HCT116 (cell line): ENCODE results near the gene NEK6. TPM values are rescaled to one million over a fixed set of nuclear protein-coding genes. Genes with fewer than 3 reads are reported as not detected.

ENCODE experiments used
- ATAC-seq: fragments of 200-7000 bp; cut with Tn5 transposase; 2 replicates; pipeline ENCODE4 v1.9.1; 2020; ENCODE audit warnings: mild to moderate bottlenecking, moderate library complexity
- BruUV-seq: library from RNA; stranded (reverse); fragments of 400-500 nt; replicated peaks from 2 replicates; lab custom pipeline; 2021; lab: Mats Ljungman, UMichigan
- CTCF ChIA-PET: fragments of 300-600 bp; sonication (Branson Sonifier 250); formaldehyde crosslinking; loops from one replicate; lab custom pipeline; 2021; ENCODE audit warnings: antibody characterized with exemption; lab: Charles Lee
- POLR2A ChIA-PET: fragments of 300-600, 350-600 bp; sonication (Branson Sonifier 250); formaldehyde crosslinking; loops from one replicate; lab custom pipeline; 2021; ENCODE audit warnings: antibody characterized with exemption; lab: Charles Lee
- RAD21 ChIA-PET, 2 experiments: fragments of 300-600 bp; sonication (Branson Sonifier 250); formaldehyde crosslinking; loops; one replicate each; lab custom pipeline; 2023; ENCODE audit warnings: low total read pairs in 2 of 2; ENCODE audit not compliant: uncharacterized antibody in 2 of 2, unreplicated experiment in 2 of 2, low non-redundant PET in 1 of 2; lab: Charles Lee
- DNase-seq: peaks from one replicate; pipeline ENCODE4 v3.0.0-alpha.2; 2010; ENCODE audit warnings: low read depth, low spot score
- H2AFZ ChIP-seq: fragments of 200-600 bp; shearing (Covaris generic), sonication (generic); 2 replicates; pipeline ENCODE4 v1.6.1; 2017; ENCODE audit warnings: low read depth, mixed run types, mixed read lengths, antibody characterized with exemption, low read length; ENCODE audit not compliant: poor library complexity, severe bottlenecking
- H3K27ac ChIP-seq: 2 replicates; pipeline ENCODE4 v1.5.1; 2012; ENCODE audit warnings: low read depth, low read length
- H3K27me3 ChIP-seq: fragments of 200-600 bp; sonication (generic); 2 replicates; pipeline ENCODE4 v1.6.1; 2016; ENCODE audit warnings: mixed run types, low read length, mixed read lengths; ENCODE audit not compliant: insufficient read depth
- H3K36me3 ChIP-seq, 2 experiments: fragments of 200-500 bp in 1 of 2; fragments of 200-600 bp in 1 of 2; sonication (Bioruptor generic) in 1 of 2; sonication (generic) in 1 of 2; 2 replicates each; pipeline versions ENCODE4 v1.5.1 to v1.6.1; 2014 to 2016; ENCODE audit warnings: low read length in 2 of 2, inconsistent platforms in 1 of 2, mixed read lengths in 1 of 2, mixed run types in 1 of 2; ENCODE audit not compliant: insufficient read depth in 2 of 2, control insufficient read depth in 1 of 2
- H3K4me1 ChIP-seq, 2 experiments: fragments of 200-600 bp in 1 of 2; sonication (generic) in 1 of 2; 2 replicates each; pipeline versions ENCODE4 v1.5.1 to v1.6.1; 2012 to 2017; ENCODE audit warnings: low read length in 2 of 2, inconsistent platforms in 1 of 2, mild to moderate bottlenecking in 1 of 2, mixed read lengths in 1 of 2, mixed run types in 1 of 2, moderate library complexity in 1 of 2; ENCODE audit not compliant: insufficient read depth in 2 of 2, control insufficient read depth in 1 of 2
- H3K4me2 ChIP-seq: fragments of 200-600 bp; sonication (generic); 2 replicates; pipeline ENCODE4 v1.6.1; 2017; ENCODE audit warnings: mixed run types, low read length, mixed read lengths
- H3K4me3 ChIP-seq, 2 experiments: fragments of 200-600 bp in 1 of 2; sonication (generic) in 1 of 2; replicated peaks in 1 of 2; 2 replicates each; pipeline ENCODE4 v1.5.1; 2011 to 2016; ENCODE audit warnings: low read length in 2 of 2, control low read depth in 1 of 2, low read depth in 1 of 2, mild to moderate bottlenecking in 1 of 2, mixed read lengths in 1 of 2, mixed run types in 1 of 2
- H3K79me2 ChIP-seq: fragments of 200-600 bp; sonication (generic); 2 replicates; pipeline ENCODE4 v1.6.1; 2017; ENCODE audit warnings: mild to moderate bottlenecking, mixed run types, low read length, moderate library complexity, mixed read lengths; ENCODE audit not compliant: insufficient read depth
- H3K9ac ChIP-seq: fragments of 200-600 bp; sonication (generic); 2 replicates; pipeline ENCODE4 v1.6.1; 2016; ENCODE audit warnings: low read length, mixed read lengths
- H3K9me2 ChIP-seq: fragments of 200-600 bp; sonication (generic), shearing (Covaris generic); 2 replicates; pipeline ENCODE4 v1.6.1; 2017; ENCODE audit warnings: mixed run types, mild to moderate bottlenecking, moderate library complexity; ENCODE audit not compliant: insufficient read depth
- H3K9me3 ChIP-seq, 2 experiments: fragments of 200-500 bp in 1 of 2; fragments of 200-600 bp in 1 of 2; sonication (Bioruptor generic) in 1 of 2; sonication (generic) in 1 of 2; 2 replicates each; pipeline ENCODE4 v1.6.1; 2014 to 2017; ENCODE audit warnings: low read length in 2 of 2, mixed read lengths in 2 of 2, inconsistent platforms in 1 of 2, low read depth in 1 of 2, mild to moderate bottlenecking in 1 of 2, mixed run types in 1 of 2, moderate library complexity in 1 of 2; ENCODE audit not compliant: control insufficient read depth in 1 of 2, insufficient read depth in 1 of 2
- H4K20me1 ChIP-seq: fragments of 200-600 bp; sonication (generic), shearing (Covaris generic); 2 replicates; pipeline ENCODE4 v1.6.1; 2017; ENCODE audit warnings: mixed run types, mild to moderate bottlenecking, moderate library complexity; ENCODE audit not compliant: insufficient read depth
- CBX3 ChIP-seq: IDR thresholded peaks from 2 replicates; pipeline ENCODE4 v1.6.1; 2012; ENCODE audit warnings: low read depth
- ELF1 ChIP-seq: IDR thresholded peaks from 2 replicates; pipeline ENCODE4 v1.6.1; 2012; ENCODE audit warnings: low read depth, borderline replicate concordance
- EZH2 ChIP-seq: fragments of 200-600 bp; sonication (generic); IDR thresholded peaks from 2 replicates; pipeline ENCODE4 v1.6.1; 2017; ENCODE audit warnings: antibody characterized with exemption, mixed run types
- EZH2phosphoT487 ChIP-seq: fragments of 200-600 bp; IDR thresholded peaks from 2 replicates; pipeline ENCODE4 v1.6.1; 2018; ENCODE audit warnings: antibody characterized with exemption, borderline replicate concordance
- FOSL1 ChIP-seq: IDR thresholded peaks from 2 replicates; pipeline ENCODE4 v1.6.1; 2012; ENCODE audit warnings: low read depth
- JUND ChIP-seq: IDR thresholded peaks from 2 replicates; pipeline ENCODE4 v1.6.1; 2012
- POLR2AphosphoS5 ChIP-seq: IDR thresholded peaks from 2 replicates; pipeline ENCODE4 v1.6.1; 2011; ENCODE audit warnings: mild to moderate bottlenecking, low read depth, low read length, moderate library complexity
- RAD21 ChIP-seq: IDR thresholded peaks from 2 replicates; pipeline ENCODE4 v1.6.1; 2012; ENCODE audit warnings: low read depth, mild to moderate bottlenecking
- SP1 ChIP-seq: IDR thresholded peaks from 2 replicates; pipeline ENCODE4 v1.6.1; 2012; ENCODE audit warnings: low read depth
- ZFX ChIP-seq: fragments of 450-650 bp; IDR thresholded peaks from 2 replicates; pipeline ENCODE4 v1.6.1; 2017
- intact Hi-C: fragments of 100-400 bp; cut with micrococcal nuclease; formaldehyde crosslinking; loops from 2 replicates; pipeline ENCODE4 v1.10.0; 2022
- total RNA-seq: library from RNA; stranded (reverse); gene quantifications from one replicate; pipeline ENCODE4 v1.2.1, GENCODE V29; 2021; ENCODE audit not compliant: unreplicated experiment
- TF ChIP-seq, protein P1 (sequence below), 3 experiments: fragments of 200-600 bp in 1 of 3; sonication (generic) in 1 of 3; IDR thresholded peaks in 2 of 3; conservative IDR thresholded peaks in 1 of 3; 2 replicates each; pipeline ENCODE4 v1.5.1; 2012 to 2017; ENCODE audit warnings: low read depth in 2 of 3, low read length in 2 of 3, antibody characterized with exemption in 1 of 3, borderline replicate concordance in 1 of 3, control low read depth in 1 of 3, mild to moderate bottlenecking in 1 of 3, mixed read lengths in 1 of 3, mixed run types in 1 of 3, moderate library complexity in 1 of 3; ENCODE audit not compliant: insufficient read depth in 1 of 3
- TF ChIP-seq, protein P2 (sequence below): IDR thresholded peaks from 2 replicates; pipeline ENCODE4 v1.6.1; 2012
- TF ChIP-seq, protein P3 (sequence below): IDR thresholded peaks from 2 replicates; pipeline ENCODE4 v1.6.1; 2011; ENCODE audit warnings: mild to moderate bottlenecking, low read length, moderate library complexity; ENCODE audit not compliant: insufficient replicate concordance; ENCODE audit errors: extremely low read depth

The NEK6 gene
- total RNA-seq, 1 experiment from 2014 or later: 40.8 TPM

DNA sequence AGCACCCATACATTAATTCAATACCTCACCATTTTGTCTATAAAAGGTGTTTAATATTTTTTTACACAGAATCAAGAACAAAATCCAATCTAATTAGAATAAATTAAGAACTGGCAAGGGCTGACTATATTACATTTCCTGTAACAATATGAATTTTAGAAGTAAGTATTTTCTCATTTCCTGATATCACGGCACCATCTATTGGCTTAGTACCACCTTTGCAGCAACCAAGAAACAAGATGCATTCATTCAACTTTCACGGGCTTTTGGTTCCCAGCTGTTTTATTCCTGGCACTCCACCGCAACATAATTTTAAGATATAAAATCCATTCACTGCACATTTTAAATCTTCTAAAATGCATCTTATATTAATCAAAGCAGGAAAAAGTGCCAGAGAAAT lies 136.8 kb downstream of the NEK6 start:
- no peaks in the 10 kb centered on the region for H3K9me2 ChIP-seq
- ATAC-seq: no peak
- CTCF ChIA-PET: interaction anchor here (0.9 to 1.5 kb wide), 3 partner anchors 8 to 222 kb away, joined by 3 to 4 read pairs (median 3); no protein-coding TSS in a partner anchor
- H3K9me3 ChIP-seq: no peaks in the 10 kb centered on the region
- no peak for DNase-seq
- no peak overlapping the region for H2AFZ ChIP-seq
- intact Hi-C loops: loop anchor here (2.0 kb wide), 1 partner anchor 268 kb away; no protein-coding TSS in a partner anchor
- H3K27ac ChIP-seq: no peak overlapping the region
- POLR2A ChIA-PET: no interaction called here
- peaks cover 2 to 37% of the 10 kb centered on the region in 2 experiments; a peak in 2 of 4 replicates for H3K4me1 ChIP-seq
- H3K27me3 ChIP-seq: no peaks in the 10 kb centered on the region
- H3K36me3 ChIP-seq: peaks cover 0 to 10% of the 10 kb centered on the region in 2 experiments; a peak in 1 of 4 replicates
- TF ChIP-seq, protein P1, sequence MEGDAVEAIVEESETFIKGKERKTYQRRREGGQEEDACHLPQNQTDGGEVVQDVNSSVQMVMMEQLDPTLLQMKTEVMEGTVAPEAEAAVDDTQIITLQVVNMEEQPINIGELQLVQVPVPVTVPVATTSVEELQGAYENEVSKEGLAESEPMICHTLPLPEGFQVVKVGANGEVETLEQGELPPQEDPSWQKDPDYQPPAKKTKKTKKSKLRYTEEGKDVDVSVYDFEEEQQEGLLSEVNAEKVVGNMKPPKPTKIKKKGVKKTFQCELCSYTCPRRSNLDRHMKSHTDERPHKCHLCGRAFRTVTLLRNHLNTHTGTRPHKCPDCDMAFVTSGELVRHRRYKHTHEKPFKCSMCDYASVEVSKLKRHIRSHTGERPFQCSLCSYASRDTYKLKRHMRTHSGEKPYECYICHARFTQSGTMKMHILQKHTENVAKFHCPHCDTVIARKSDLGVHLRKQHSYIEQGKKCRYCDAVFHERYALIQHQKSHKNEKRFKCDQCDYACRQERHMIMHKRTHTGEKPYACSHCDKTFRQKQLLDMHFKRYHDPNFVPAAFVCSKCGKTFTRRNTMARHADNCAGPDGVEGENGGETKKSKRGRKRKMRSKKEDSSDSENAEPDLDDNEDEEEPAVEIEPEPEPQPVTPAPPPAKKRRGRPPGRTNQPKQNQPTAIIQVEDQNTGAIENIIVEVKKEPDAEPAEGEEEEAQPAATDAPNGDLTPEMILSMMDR (IDR thresholded peaks at IDR 0.05 in 2 of 3, conservative IDR thresholded peaks at IDR 0.05 in 1 of 3; ENCODE audit: borderline replicate concordance in 1 of 3, insufficient read depth in 1 of 3, low read depth in 2 of 3, low read length in 2 of 3): peak; percentile 4 to 19 (median 12); a peak in 1 of 6 replicates
- TF ChIP-seq RAD21: peak; percentile 46
- TF ChIP-seq, protein P2, sequence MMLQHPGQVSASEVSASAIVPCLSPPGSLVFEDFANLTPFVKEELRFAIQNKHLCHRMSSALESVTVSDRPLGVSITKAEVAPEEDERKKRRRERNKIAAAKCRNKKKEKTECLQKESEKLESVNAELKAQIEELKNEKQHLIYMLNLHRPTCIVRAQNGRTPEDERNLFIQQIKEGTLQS: no peak
- H3K9ac ChIP-seq: no peak overlapping the region
- RAD21 ChIA-PET: no interaction called here
- no peak overlapping the region for H3K4me2 ChIP-seq
- H3K4me3 ChIP-seq: no peak overlapping the region
- no TSS peak for BruUV-seq
- peaks cover 100% of the 10 kb centered on the region for H3K79me2 ChIP-seq
- peaks cover 50% of the 10 kb centered on the region; the same call in 1 of the 2 replicates for H4K20me1 ChIP-seq

DNA sequence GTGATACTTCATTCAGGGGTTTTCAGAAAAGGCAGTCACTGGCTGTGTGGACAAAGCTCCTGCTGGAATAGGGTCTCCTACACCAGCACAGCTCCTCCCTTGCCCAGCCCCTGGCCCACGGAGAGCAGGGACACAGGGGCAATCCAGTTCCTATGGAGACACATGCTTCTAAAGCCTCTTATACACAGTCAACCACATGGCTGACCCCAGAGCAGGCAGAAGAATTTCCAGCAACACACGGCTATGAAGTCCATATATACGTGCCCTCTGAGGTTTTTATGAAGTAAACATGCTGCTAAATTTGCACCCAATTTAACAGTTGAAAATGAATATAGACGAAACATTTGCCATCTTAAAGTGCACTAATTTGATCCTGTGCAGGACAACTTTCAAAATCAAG lies 138.1 kb downstream of the NEK6 start:
- no peaks in the 10 kb centered on the region for H3K9me2 ChIP-seq
- CTCF ChIA-PET: no interaction called here
- RAD21 ChIA-PET: no interaction called here
- no peak overlapping the region for H3K4me2 ChIP-seq
- POLR2A ChIA-PET: no interaction called here
- H2AFZ ChIP-seq: no peak overlapping the region
- H3K27ac ChIP-seq: no peak overlapping the region
- BruUV-seq: no TSS peak
- no peaks in the 10 kb centered on the region for H3K9me3 ChIP-seq
- no peaks in the 10 kb centered on the region for H3K27me3 ChIP-seq
- ATAC-seq: no peak
- intact Hi-C loops: loop anchor here (2.0 kb wide), 1 partner anchor 269 kb away; no protein-coding TSS in a partner anchor
- H3K9ac ChIP-seq: no peak overlapping the region
- peaks cover 1 to 33% of the 10 kb centered on the region in 2 experiments; a peak in 2 of 4 replicates for H3K4me1 ChIP-seq
- peaks cover 100% of the 10 kb centered on the region for H3K79me2 ChIP-seq
- peaks cover 1 to 19% of the 10 kb centered on the region in 2 experiments; a peak in 2 of 4 replicates for H3K36me3 ChIP-seq
- DNase-seq: no peak
- peaks cover 38% of the 10 kb centered on the region; the same call in 1 of the 2 replicates for H4K20me1 ChIP-seq
- no peak overlapping the region for H3K4me3 ChIP-seq
- TF ChIP-seq FOSL1 (no peak), ELF1 (no peak), JUND (no peak), CBX3 (no peak), SP1 (no peak), EZH2phosphoT487 (no peak), RAD21 (no peak), ZFX (no peak), POLR2AphosphoS5 (no peak), EZH2 (no peak)
- TF ChIP-seq, protein P3, sequence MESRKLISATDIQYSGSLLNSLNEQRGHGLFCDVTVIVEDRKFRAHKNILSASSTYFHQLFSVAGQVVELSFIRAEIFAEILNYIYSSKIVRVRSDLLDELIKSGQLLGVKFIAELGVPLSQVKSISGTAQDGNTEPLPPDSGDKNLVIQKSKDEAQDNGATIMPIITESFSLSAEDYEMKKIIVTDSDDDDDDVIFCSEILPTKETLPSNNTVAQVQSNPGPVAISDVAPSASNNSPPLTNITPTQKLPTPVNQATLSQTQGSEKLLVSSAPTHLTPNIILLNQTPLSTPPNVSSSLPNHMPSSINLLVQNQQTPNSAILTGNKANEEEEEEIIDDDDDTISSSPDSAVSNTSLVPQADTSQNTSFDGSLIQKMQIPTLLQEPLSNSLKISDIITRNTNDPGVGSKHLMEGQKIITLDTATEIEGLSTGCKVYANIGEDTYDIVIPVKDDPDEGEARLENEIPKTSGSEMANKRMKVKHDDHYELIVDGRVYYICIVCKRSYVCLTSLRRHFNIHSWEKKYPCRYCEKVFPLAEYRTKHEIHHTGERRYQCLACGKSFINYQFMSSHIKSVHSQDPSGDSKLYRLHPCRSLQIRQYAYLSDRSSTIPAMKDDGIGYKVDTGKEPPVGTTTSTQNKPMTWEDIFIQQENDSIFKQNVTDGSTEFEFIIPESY: no peak
- TF ChIP-seq, protein P1 (IDR thresholded peaks at IDR 0.05 in 2 of 3, conservative IDR thresholded peaks at IDR 0.05 in 1 of 3; ENCODE audit: borderline replicate concordance in 1 of 3, insufficient read depth in 1 of 3, low read depth in 2 of 3, low read length in 2 of 3): no peak
